Measurements from ENCODE around the gene LIF. TPM values are rescaled to one million over a fixed set of nuclear protein-coding genes. Genes with fewer than 3 reads are reported as not detected.
"Not testable (repeated sequence)": the region's sequence is repeated elsewhere in the genome, so short reads cannot be mapped to it uniquely, and the experiment has no call there.

Gene LIF
- total RNA-seq, 1 experiment from 2014 or later: 75.4 TPM

DNA sequence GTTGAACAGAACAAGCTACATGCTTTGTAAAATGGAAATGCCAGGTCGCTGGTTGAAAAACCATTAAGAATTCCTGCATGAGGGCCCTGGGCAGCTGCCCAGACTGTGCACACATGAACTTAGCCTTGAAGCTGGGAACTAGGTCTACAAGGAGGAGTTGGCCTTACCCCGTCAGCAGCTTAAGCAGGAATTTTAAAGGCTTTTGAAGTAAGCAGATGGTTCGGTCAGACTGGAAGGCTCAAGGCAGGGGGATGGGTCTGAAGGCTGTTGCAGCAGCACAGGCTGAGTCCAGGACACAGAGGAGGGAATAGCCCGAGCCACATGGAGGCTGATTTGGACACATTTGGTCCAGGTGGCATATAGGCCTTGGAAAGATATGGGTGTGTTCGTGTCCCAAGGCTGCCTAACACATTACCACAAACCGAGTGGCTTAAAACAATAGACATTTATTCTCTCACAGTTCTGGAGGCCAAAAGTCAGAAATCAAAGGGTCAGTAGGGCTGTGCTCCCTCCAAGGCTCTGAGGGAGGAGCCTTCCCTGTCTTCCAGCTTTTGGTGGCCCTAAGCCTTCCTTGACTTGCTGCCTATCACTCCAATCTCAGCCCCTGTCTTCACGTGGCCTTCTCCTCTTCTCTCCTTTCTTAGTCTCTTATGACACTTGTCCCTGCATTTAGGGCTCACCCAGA is 11.6 kb downstream of the LIF start:
- ChIA-PET CTCF (interaction anchor here (0.9 kb wide), 1 partner anchor 53 kb away, joined by 3 read pairs; no protein-coding TSS in a partner anchor), RAD21 (ENCODE audit: low non-redundant PET in 1 of 2, low total read pairs in 2 of 2, uncharacterized antibody in 2 of 2, unreplicated experiment in 2 of 2) (interaction anchor here (0.8 to 1.1 kb wide), 2 partner anchors 10 to 17 kb away, joined by 3 read pairs; no protein-coding TSS in a partner anchor), POLR2A (interaction anchor here (1.3 to 7.5 kb wide), 3 partner anchors 10 to 57 kb away, joined by 3 to 61 read pairs (median 5); no protein-coding TSS in a partner anchor)
- Histone ChIP-seq H3K4me3 (replicated peaks in 1 of 2; ENCODE audit: low read depth in 1 of 2, low read length in 2 of 2) (no peak overlapping the region), H3K27ac (ENCODE audit: low read depth, low read length) (peak overlapping the region; percentile 27; the same call in 1 of the 2 replicates), H4K20me1 (ENCODE audit: insufficient read depth) (no peaks in the 10 kb centered on the region), H3K79me2 (ENCODE audit: insufficient read depth, low read length) (no peaks in the 10 kb centered on the region), H3K9ac (ENCODE audit: low read length) (peak overlapping the region; percentile 54), H3K9me3 (ENCODE audit: control insufficient read depth in 1 of 2, insufficient read depth in 1 of 2, low read depth in 1 of 2, low read length in 2 of 2) (no peaks in the 10 kb centered on the region), H3K4me2 (ENCODE audit: low read length) (peak overlapping the region; percentile 65), H2AFZ (ENCODE audit: low read depth, low read length, poor library complexity, severe bottlenecking) (no peak overlapping the region), H3K36me3 (ENCODE audit: control insufficient read depth in 1 of 2, insufficient read depth in 2 of 2, low read length in 2 of 2) (peaks cover 0 to 4% of the 10 kb centered on the region in 2 experiments; a peak in 1 of 4 replicates), H3K27me3 (ENCODE audit: insufficient read depth, low read length) (no peaks in the 10 kb centered on the region), H3K4me1 (ENCODE audit: control insufficient read depth in 1 of 2, insufficient read depth in 2 of 2, low read length in 2 of 2) (peaks cover 36 to 84% of the 10 kb centered on the region in 2 experiments), H3K9me2 (ENCODE audit: insufficient read depth) (no peaks in the 10 kb centered on the region)
- DNase-seq (ENCODE audit: low read depth, low spot score): no peak
- no TSS peak for BruUV-seq (replicated peaks)
- peak; percentile 3; the same call in 1 of the 2 replicates for ATAC-seq
- TF ChIP-seq, protein P1, sequence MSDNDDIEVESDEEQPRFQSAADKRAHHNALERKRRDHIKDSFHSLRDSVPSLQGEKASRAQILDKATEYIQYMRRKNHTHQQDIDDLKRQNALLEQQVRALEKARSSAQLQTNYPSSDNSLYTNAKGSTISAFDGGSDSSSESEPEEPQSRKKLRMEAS (IDR thresholded peaks at IDR 0.05): no peak
- TF ChIP-seq TCF7L2 (IDR thresholded peaks at IDR 0.05; ENCODE audit: borderline replicate concordance, extremely low read depth, insufficient read depth, insufficient read length): no peak
- TF ChIP-seq EGR1 (IDR thresholded peaks at IDR 0.05; ENCODE audit: low read depth): no peak
- TF ChIP-seq RAD21 (IDR thresholded peaks at IDR 0.05; ENCODE audit: low read depth): no peak
- TF ChIP-seq SRF (IDR thresholded peaks at IDR 0.05; ENCODE audit: low read depth): no peak
- TF ChIP-seq, protein P2, sequence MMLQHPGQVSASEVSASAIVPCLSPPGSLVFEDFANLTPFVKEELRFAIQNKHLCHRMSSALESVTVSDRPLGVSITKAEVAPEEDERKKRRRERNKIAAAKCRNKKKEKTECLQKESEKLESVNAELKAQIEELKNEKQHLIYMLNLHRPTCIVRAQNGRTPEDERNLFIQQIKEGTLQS (IDR thresholded peaks at IDR 0.05): no peak
- TF ChIP-seq, protein P3, sequence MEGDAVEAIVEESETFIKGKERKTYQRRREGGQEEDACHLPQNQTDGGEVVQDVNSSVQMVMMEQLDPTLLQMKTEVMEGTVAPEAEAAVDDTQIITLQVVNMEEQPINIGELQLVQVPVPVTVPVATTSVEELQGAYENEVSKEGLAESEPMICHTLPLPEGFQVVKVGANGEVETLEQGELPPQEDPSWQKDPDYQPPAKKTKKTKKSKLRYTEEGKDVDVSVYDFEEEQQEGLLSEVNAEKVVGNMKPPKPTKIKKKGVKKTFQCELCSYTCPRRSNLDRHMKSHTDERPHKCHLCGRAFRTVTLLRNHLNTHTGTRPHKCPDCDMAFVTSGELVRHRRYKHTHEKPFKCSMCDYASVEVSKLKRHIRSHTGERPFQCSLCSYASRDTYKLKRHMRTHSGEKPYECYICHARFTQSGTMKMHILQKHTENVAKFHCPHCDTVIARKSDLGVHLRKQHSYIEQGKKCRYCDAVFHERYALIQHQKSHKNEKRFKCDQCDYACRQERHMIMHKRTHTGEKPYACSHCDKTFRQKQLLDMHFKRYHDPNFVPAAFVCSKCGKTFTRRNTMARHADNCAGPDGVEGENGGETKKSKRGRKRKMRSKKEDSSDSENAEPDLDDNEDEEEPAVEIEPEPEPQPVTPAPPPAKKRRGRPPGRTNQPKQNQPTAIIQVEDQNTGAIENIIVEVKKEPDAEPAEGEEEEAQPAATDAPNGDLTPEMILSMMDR (IDR thresholded peaks at IDR 0.05 in 2 of 3, conservative IDR thresholded peaks at IDR 0.05 in 1 of 3; ENCODE audit: borderline replicate concordance in 1 of 3, insufficient read depth in 1 of 3, low read depth in 2 of 3, low read length in 2 of 3): no peak
- TF ChIP-seq POLR2A (IDR thresholded peaks at IDR 0.05; ENCODE audit: borderline replicate concordance, extremely low read depth, insufficient read depth, insufficient read length): no peak
- no peak for TF ChIP-seq CBX3 (IDR thresholded peaks at IDR 0.05; ENCODE audit: low read depth)
- no peak for TF ChIP-seq EZH2phosphoT487 (IDR thresholded peaks at IDR 0.05; ENCODE audit: borderline replicate concordance)
- TF ChIP-seq, protein P4, sequence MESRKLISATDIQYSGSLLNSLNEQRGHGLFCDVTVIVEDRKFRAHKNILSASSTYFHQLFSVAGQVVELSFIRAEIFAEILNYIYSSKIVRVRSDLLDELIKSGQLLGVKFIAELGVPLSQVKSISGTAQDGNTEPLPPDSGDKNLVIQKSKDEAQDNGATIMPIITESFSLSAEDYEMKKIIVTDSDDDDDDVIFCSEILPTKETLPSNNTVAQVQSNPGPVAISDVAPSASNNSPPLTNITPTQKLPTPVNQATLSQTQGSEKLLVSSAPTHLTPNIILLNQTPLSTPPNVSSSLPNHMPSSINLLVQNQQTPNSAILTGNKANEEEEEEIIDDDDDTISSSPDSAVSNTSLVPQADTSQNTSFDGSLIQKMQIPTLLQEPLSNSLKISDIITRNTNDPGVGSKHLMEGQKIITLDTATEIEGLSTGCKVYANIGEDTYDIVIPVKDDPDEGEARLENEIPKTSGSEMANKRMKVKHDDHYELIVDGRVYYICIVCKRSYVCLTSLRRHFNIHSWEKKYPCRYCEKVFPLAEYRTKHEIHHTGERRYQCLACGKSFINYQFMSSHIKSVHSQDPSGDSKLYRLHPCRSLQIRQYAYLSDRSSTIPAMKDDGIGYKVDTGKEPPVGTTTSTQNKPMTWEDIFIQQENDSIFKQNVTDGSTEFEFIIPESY (IDR thresholded peaks at IDR 0.05; ENCODE audit: extremely low read depth, insufficient replicate concordance, low read length): no peak
- TF ChIP-seq SP1 (IDR thresholded peaks at IDR 0.05; ENCODE audit: low read depth): no peak
- no peak for TF ChIP-seq SIN3A (IDR thresholded peaks at IDR 0.05; ENCODE audit: low read depth)
- intact Hi-C loops (cut with micrococcal nuclease): loop anchor here (5.0 kb wide), 1 partner anchor 128 kb away; no protein-coding TSS in a partner anchor

DNA sequence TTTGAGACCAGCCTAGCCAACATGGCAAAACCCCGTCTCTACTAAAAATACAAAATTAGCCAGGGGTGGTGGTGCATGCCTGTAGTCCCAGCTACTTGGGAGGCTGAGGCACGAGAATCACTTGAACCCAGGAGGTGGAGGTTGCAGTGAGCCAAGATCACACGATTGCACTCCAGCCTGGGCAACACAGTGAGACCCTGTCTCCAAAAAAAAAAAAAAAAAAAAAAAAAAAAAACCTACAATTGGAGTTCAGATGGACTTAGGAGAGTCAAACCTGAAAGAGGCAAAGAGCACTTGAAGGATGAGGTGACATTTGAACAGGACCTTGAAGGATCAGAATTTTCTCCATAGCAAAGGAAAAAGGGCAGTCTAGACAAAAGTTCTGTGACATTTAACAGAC is 12.2 kb downstream of the LIF start:
- H3K9ac ChIP-seq (ENCODE audit: low read length): peak overlapping the region; percentile 54; the same call in 1 of the 2 replicates
- H3K36me3 ChIP-seq (ENCODE audit: control insufficient read depth in 1 of 2, insufficient read depth in 2 of 2, low read length in 2 of 2); H3K9me2 ChIP-seq (ENCODE audit: insufficient read depth); H3K4me3 ChIP-seq (replicated peaks in 1 of 2; ENCODE audit: low read depth in 1 of 2, low read length in 2 of 2); DNase-seq (ENCODE audit: low read depth, low spot score); H3K27me3 ChIP-seq (ENCODE audit: insufficient read depth, low read length); BruUV-seq (replicated peaks); CTCF ChIA-PET; H3K79me2 ChIP-seq (ENCODE audit: insufficient read depth, low read length); H3K9me3 ChIP-seq (ENCODE audit: control insufficient read depth in 1 of 2, insufficient read depth in 1 of 2, low read depth in 1 of 2, low read length in 2 of 2); H3K27ac ChIP-seq (ENCODE audit: low read depth, low read length); ATAC-seq; H4K20me1 ChIP-seq (ENCODE audit: insufficient read depth); H2AFZ ChIP-seq (ENCODE audit: low read depth, low read length, poor library complexity, severe bottlenecking); intact Hi-C loops (cut with micrococcal nuclease): not testable (repeated sequence)
- peaks cover 32 to 82% of the 10 kb centered on the region in 2 experiments for H3K4me1 ChIP-seq (ENCODE audit: control insufficient read depth in 1 of 2, insufficient read depth in 2 of 2, low read length in 2 of 2)
- peak overlapping the region; percentile 65; the same call in 1 of the 2 replicates for H3K4me2 ChIP-seq (ENCODE audit: low read length)
- ChIA-PET POLR2A (interaction anchor here (1.3 to 7.5 kb wide), 3 partner anchors 22 to 56 kb away, joined by 3 to 61 read pairs (median 6); no protein-coding TSS in a partner anchor), RAD21 (ENCODE audit: low non-redundant PET in 1 of 2, low total read pairs in 2 of 2, uncharacterized antibody in 2 of 2, unreplicated experiment in 2 of 2) (interaction anchor here in 1 of 2 experiments (0.7 kb wide), 1 partner anchor 14 kb away, joined by 3 read pairs; no protein-coding TSS in a partner anchor)
